ENCODE data around the gene ELMO1. TPM values are rescaled to one million over a fixed set of nuclear protein-coding genes. Genes with fewer than 3 reads are reported as not detected.

The ELMO1 gene
- total RNA-seq, 1 donor from 2014 or later = 60.1 TPM

- no peak for TF ChIP-seq CTCF (IDR thresholded peaks at IDR 0.05)
- no peaks in the 10 kb centered on the region for H3K27me3 ChIP-seq (ENCODE audit: low read depth)
- no peaks in the 10 kb centered on the region for H3K36me3 ChIP-seq
- ATAC-seq (peak; percentile 61 to 63), DNase-seq (no peak)
- peak overlapping the region; percentile 97 for H3K27ac ChIP-seq
- peaks cover 43% of the 10 kb centered on the region for H3K4me1 ChIP-seq
- H3K4me3 ChIP-seq = peak overlapping the region; percentile 79
- intact Hi-C loops (cut with DNase I) = no loop called here
- no peaks in the 10 kb centered on the region for H3K9me3 ChIP-seq
Measured at GRCh38 chr7:37448011-37448635, 541 bp downstream of the ELMO1 start.

GRCh38 chr7:37446371-37446770 is 2.3 kb downstream of the ELMO1 start:
- TF ChIP-seq CTCF (IDR thresholded peaks at IDR 0.05) = no peak
- DNase-seq = no peak
- no peak for ATAC-seq
- H3K36me3 ChIP-seq = no peaks in the 10 kb centered on the region
- no peaks in the 10 kb centered on the region for H3K27me3 ChIP-seq (ENCODE audit: low read depth)
- H3K4me1 ChIP-seq = peaks cover 61% of the 10 kb centered on the region
- H3K27ac ChIP-seq = peak overlapping the region; percentile 82
- intact Hi-C loops (cut with DNase I) = no loop called here
- no peak overlapping the region for H3K4me3 ChIP-seq
- no peaks in the 10 kb centered on the region for H3K9me3 ChIP-seq

GRCh38 chr7:37445790-37446189 is 2.9 kb downstream of the ELMO1 start:
- no peak for ATAC-seq
- H3K4me3 ChIP-seq = no peak overlapping the region
- no peak for DNase-seq
- intact Hi-C loops (cut with DNase I) = no loop called here
- H3K27ac ChIP-seq = peak overlapping the region; percentile 82
- H3K9me3 ChIP-seq = no peaks in the 10 kb centered on the region
- no peak for TF ChIP-seq CTCF (IDR thresholded peaks at IDR 0.05)
- H3K4me1 ChIP-seq = peaks cover 67% of the 10 kb centered on the region
- no peaks in the 10 kb centered on the region for H3K27me3 ChIP-seq (ENCODE audit: low read depth)
- no peaks in the 10 kb centered on the region for H3K36me3 ChIP-seq

GRCh38 chr7:37445064-37445723 is 3.5 kb downstream of the ELMO1 start:
- Histone ChIP-seq H3K4me3 (no peak overlapping the region), H3K27me3 (ENCODE audit: low read depth) (no peaks in the 10 kb centered on the region), H3K36me3 (no peaks in the 10 kb centered on the region), H3K27ac (peak overlapping the region; percentile 82), H3K4me1 (peaks cover 70% of the 10 kb centered on the region), H3K9me3 (no peaks in the 10 kb centered on the region)
- ATAC-seq = no peak
- TF ChIP-seq CTCF (IDR thresholded peaks at IDR 0.05) = no peak
- intact Hi-C loops (cut with DNase I) = no loop called here
- no peak for DNase-seq

GRCh38 chr7:37443627-37444026 is 5.0 kb downstream of the ELMO1 start:
- Histone ChIP-seq H3K27ac (no peak overlapping the region), H3K36me3 (no peaks in the 10 kb centered on the region), H3K27me3 (ENCODE audit: low read depth) (no peaks in the 10 kb centered on the region), H3K4me3 (no peak overlapping the region), H3K4me1 (peaks cover 75% of the 10 kb centered on the region), H3K9me3 (no peaks in the 10 kb centered on the region)
- no peak for TF ChIP-seq CTCF (IDR thresholded peaks at IDR 0.05)
- no peak for DNase-seq
- ATAC-seq = no peak
- intact Hi-C loops (cut with DNase I) = no loop called here

Measured in lower lobe of right lung (tissue), 2 donors.